OCI-LY1 (cell line): ENCODE data around the gene CTNNA3.

Experiments used
- EZH2 ChIP-seq: fragments of 200-600 bp; sonication (generic), shearing (Covaris generic); IDR thresholded peaks from 2 replicates; pipeline ENCODE4 v1.8.0; 2017; ENCODE audit warnings: borderline replicate concordance, mixed run types, mild to moderate bottlenecking, antibody characterized with exemption, low read length, moderate library complexity, mixed read lengths
- TF ChIP-seq, protein P1 (sequence below): fragments of 200-600 bp; sonication (generic), shearing (Covaris generic); IDR thresholded peaks from 2 replicates; pipeline ENCODE4 v1.5.1; 2017; ENCODE audit warnings: mild to moderate bottlenecking, antibody characterized with exemption, low read length, moderate library complexity, mixed read lengths

DNA sequence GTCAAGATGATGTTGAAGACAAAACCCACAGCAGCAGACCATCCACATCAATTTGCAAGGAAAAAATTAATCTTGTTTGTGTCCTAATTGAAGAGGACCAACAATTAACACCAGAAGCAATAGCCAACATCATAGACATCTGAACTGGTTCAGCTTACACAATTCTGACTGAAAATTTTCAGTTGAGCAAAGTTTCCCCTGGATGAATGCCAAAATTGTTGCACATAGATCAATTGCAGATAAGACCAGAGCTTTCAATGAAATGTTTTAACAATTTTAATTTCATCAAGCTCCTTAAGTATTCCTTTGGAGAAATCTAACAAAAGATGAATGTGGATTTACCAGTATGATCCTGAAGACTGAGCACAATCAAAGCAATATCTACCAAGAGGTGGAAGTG, 168.6 kb downstream of the CTNNA3 start:
- TF ChIP-seq, protein P1, sequence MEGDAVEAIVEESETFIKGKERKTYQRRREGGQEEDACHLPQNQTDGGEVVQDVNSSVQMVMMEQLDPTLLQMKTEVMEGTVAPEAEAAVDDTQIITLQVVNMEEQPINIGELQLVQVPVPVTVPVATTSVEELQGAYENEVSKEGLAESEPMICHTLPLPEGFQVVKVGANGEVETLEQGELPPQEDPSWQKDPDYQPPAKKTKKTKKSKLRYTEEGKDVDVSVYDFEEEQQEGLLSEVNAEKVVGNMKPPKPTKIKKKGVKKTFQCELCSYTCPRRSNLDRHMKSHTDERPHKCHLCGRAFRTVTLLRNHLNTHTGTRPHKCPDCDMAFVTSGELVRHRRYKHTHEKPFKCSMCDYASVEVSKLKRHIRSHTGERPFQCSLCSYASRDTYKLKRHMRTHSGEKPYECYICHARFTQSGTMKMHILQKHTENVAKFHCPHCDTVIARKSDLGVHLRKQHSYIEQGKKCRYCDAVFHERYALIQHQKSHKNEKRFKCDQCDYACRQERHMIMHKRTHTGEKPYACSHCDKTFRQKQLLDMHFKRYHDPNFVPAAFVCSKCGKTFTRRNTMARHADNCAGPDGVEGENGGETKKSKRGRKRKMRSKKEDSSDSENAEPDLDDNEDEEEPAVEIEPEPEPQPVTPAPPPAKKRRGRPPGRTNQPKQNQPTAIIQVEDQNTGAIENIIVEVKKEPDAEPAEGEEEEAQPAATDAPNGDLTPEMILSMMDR: no peak
- TF ChIP-seq EZH2: no peak
